Dermis blood vessel endothelial cell (primary cell): ENCODE measurements around the gene BICD1. TPM values are rescaled to one million over a fixed set of nuclear protein-coding genes. Genes with fewer than 3 reads are reported as not detected.
"Not testable (repeated sequence)": the region's sequence is repeated elsewhere in the genome, so short reads cannot be mapped to it uniquely, and the experiment has no call there.

Experiments
- DNase-seq: peaks from one replicate; pipeline ENCODE4 v3.0.0; 2010
- total RNA-seq: library from RNA; depleted of rRNA; stranded (reverse); fragments of >200 nt; gene quantifications from 2 replicates; pipeline ENCODE4 v1.2.3, GENCODE V29; 2014

Gene BICD1
- total RNA-seq: 14.8 and 15.0 TPM in 2 replicates

DNA sequence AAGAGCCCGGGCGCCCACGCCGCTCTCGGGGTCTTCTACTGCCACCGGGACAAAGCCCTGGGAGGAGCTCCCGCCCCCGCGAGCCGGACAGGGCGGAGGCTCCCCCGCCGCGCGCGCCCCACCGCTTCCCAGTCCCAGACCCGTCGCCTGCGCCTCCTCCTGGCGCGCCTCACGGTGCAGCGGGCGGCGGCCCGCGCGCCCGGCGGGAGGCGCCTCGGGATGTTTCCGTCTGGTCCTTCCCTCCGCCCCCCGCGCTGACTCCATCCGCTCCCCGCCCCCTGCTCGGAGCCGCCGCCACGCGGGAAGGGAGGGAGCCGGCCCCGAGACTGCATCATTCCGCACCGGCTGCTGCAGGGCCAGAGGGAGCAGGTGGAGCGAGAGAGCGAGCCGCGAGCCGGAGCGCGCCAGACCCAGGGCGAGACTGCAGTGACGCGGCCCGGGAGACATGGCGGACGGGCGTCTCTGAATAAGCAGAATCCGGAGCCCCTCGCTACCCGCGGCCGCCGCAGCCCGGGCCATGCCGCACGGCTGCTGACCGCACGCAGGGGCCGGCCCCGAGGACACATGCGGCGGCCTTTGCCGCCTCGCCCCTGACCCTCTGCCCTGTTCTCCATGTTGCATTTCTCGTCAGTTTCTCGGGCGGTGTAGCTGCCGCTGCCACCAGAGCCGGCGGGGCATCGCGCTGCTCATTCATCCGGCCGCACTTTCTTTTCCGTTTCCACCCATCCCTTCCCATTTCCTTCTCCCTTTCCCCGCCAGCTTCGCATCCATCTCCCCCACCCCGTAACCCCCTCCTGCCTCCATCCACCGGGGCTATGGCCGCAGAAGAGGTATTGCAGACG is at the start of gene BICD1:
TSS of gene BICD1 (plus strand) at position 331 of the 842 bp plus-strand sequence. CDS start at position 816, 485 bp downstream.
- peak; percentile 89 for DNase-seq

DNA sequence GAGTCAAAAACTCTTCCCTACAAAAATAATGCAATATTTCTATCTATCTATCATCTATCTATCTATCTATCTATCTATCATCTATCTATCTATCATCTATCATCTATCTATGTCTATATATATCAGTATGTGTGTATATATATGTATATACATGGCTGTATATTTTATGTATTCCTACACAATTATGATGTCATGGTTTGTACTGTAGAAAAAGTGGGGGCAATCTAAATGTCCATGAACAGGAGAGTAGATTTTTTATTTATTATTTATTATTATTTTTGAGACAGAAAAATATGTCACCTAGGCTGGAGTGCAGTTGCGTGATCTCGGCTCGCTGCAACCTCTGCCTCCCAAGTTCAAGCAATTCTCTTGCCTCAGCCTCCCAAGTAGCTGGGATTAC is 45.6 kb upstream of the BICD1 start:
- DNase-seq: no peak

DNA sequence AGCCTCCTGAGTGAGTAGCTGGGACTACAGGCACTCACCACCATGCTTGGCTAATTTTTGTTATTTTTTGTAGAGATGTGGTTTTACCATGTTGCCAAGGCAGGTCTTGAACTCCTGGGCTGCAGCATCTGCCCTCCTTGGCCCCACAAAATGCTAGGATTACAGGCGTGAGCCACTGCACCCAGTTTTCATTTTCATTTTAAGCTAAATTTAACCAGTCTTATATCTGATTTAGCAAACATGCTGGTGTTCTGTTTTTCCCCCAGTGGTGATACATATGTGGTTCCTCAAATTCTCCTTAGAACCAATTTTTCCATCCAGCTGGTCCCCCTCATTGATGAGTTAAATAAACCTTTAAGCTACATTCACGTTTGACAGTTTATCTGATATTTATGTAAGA is 43.8 kb upstream of the BICD1 start:
- no peak for DNase-seq

DNA sequence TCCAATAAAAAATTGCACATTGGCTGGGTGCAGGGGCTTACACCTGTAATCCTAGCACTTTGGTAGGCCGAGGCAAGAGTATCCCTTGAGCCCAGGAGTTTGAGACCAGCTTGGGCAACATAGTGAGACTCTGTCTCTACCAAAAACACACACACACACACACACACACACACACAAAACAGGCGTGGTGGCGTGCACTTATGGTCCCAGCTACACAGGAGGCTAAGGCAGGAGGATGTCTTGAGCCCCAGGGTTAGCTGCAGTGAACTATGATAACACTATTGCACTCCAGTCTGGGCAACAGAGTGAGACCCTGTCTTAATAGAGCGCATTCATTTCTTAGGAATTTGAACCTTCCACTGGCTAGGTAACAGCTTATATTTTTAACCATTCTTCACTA is 42.9 kb upstream of the BICD1 start:
- DNase-seq: no peak

DNA sequence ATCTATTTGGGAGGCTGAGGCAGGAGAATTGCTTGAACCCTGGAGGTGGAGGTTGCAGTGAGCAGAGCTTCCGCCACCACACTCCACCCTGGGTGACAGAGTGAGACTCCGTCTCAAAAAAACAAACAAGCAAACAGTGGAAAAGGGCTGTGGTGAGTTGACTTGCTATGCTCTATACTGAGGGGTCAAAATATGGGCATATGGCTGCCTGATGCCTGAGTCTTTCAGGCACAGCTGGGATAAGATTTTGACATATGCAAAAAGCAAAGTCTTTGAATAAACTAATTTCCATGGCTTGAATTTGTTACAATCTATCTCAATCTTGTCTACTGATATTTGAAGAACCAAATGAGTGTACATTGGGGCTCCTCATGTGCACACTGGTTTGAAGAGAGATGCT is 40.4 kb upstream of the BICD1 start:
- DNase-seq: no peak

DNA sequence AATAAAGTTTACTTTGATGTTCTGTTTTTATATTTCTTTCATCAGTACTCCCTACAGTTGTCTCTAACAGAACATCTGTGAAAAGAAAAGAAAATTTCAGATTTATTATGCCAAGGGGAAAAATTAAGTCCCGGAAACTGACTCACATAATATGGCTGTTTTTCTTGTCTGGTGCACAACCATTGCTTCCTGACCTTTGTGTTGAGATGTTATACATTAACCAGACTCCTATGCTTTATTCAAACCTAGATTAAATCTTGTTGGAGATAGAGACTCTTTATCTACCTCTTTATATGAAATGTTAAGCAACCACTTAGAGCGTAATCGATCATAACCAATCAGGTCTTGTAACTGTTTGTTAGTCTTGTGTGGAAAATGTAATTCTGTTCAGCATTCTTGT is 37.6 kb upstream of the BICD1 start:
- DNase-seq: peak; percentile 68

DNA sequence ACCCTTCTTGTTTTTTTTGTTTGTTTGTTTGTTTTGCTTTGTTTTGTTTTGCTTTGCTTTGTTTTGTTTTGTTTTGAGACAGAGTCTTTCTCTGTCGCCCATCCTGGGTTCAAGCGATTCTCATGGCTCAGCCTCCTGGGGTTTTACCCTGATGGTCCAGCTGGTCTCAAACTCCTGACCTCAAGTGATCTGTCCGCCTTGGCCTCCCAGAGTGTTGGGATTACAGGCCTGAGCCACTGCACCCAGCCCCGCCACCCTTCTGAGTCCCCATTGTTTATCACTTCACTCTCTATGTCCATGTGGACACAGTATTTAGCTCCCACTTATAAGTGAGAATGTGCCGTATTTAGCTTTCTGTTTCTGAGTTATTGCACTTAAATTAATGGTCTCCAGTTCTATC is 36.9 kb upstream of the BICD1 start:
- DNase-seq: no peak

DNA sequence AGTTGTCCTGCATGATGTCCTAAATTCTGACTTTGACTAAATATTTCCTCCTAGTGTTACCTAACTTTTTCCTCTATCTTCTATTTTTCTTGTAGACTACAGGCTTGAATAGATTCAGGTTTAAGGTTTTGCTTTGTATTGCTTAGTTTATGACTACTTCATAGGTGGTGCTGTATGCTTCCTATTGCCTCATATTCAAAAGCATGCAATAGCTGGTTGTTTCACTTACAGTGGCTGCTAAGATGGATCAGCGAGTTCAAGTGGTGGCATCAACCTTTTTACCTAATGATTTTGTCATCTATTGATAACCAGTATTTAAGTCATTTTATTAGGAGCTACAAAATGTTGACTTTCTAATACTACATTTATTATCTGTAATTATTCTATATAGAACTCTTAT is 36.3 kb upstream of the BICD1 start:
- DNase-seq: no peak

DNA sequence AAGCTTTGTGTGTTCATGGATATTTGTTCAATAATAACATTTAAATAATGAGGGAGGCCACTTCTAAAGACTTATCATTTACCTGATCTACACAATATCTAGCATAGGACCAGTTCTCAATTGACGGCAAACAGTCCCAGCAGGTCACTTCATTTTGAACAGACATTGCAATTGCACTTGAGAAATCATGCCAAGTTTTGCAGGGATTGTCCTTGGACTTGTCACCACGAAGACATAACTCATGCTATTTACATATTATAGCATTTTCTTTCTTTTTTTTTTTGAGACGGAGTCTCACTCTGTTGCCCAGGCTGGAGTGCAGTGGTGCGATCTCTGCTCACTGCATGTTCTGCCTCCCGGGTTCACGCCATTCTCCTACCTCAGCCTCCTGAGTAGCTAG is 34.5 kb upstream of the BICD1 start:
- no peak for DNase-seq

DNA sequence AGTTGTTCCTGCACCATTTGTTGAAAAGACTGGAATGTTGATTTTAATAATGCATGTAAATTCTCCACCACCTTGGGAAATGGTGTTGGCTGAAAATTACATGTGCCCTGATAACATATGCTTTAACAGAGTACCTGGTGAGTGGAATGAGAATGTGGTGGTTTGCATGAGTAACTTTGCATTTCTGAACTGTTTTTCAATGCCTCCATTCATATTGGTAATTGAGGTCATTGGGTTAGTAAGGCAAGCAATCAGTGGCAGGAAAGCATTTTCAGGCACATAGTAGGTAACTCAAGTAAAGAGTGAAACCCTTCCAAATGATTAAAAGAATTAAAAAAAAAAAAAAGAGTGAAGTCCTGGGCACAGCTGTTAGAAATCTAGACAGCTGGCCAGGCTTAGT is 32.2 kb upstream of the BICD1 start:
- DNase-seq: no peak

DNA sequence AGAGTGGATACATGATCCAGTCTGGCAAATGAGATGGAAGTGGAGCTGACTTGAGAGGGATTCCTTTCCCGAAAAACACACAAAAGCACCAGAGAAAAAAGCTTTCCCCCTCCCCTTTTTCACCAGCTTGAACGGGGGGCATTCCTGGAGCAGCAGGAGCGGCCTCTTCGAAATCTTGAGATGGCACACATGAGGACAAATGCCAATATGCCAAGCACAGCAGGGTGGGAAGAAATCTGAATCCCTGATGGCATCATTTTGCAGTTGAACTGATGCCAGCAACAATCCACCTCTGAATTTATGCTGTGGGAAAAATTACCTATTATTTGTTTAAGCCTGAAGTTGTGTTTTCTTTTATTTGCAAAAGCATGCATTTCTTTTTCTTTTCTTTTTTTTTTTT is 29.7 kb upstream of the BICD1 start:
- no peak for DNase-seq

DNA sequence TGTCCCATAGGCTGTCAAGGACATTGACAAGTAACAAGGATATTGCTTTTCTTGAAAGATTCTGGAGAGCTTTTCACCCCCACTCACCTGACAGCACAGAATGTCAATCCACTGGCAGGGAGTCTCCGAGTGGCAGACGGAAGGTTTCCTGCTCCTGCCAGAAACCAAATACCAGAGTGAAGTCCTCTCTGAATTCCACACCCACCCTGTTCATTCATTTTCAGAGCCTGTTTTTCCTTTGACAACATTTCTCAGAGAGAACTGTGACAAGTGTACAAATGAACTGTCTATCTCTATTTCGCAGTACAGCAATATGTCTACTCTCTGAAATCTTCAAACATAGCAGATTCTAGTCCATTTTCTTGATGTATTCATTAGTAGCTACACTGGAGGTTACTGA is 26.2 kb upstream of the BICD1 start:
- DNase-seq: no peak

DNA sequence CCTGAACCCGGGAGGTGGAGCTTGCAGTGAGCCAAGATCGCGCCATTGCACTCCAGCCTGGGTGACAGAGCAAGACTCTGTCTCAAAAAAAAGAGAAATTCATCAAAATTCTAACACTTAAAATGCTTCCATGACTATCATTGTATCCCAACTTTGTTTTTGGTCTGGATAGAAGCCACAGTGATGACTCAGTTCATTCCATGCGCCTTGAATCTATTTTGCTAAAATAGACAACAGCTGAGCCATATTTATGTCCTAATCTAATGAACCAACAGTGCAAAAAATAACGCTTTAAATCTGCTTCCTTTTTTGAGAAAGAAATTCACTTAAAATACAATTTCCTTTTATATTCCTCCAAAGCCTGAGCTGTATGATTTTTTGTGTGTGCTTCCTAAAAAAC is 23.2 kb upstream of the BICD1 start:
- DNase-seq: no peak

DNA sequence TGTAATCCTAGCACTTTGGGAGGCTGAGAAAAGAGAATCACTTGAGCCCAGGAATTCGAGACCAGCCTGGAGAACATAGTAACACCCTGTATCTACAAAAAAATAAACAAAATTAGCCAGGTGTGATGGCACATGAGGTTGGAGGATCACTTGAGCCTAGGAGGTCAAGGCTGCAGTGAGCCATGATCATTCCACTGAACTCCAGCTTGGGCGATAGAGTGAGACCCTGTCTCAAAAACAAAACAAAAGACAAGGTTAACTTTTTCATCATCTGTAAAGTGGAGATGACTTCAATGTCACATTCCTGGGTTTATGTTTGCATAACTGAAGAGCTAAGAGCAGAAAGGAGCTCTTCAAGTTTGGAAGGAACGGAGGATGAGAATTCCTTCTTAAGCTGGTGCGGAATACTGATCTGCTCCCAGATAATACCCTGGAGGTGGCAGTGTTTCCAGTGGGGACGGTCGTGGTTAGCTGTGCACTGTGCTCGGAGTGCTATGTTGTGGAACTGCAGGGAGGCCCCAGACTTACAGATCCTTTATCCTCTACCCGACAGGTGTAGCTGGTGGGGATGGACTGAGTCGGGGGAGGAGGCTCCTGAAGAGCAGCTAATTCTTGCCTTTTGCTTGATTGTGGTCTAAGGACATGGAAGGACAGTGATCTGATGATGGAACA is 22.5 kb upstream of the BICD1 start:
- DNase-seq: no peak

DNA sequence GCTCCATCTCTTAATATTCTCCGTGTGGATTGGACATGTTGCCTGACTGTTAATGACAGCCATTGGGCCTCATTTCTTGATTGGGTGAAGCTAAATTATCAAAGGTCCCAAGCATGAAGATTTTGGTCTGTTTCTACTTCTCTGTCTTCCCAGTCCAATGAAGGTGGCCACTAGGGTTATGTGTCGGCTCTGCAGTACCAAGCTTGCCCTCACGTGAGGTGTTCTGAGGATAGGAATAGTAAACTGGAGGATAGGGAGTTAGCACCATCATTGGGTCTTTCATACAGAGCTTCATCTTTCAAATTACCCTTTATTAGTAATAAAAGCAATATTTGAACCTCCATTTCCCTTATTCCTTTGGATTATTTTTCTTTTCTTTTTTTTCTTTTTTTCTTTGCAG is 21.9 kb upstream of the BICD1 start:
- no peak for DNase-seq

DNA sequence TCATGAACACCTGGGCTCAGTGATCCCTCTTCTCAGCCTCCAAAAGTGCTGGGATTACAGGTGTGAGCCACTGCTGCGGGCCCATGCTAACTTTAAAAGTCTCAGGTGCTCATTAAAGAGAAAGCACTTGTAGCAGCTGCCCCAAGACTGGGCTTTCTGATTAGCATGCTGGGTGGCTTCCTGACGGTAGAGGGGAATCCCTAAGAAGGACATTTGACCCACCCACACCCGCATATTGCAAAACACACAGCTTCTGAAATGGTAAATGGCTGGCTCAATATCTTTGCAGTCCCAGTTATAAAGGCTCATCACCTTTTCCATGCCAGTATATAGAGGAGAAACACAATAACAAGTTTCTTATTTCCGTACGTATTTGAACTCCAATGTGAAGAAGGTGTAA is 19.3 kb upstream of the BICD1 start:
- no peak for DNase-seq

DNA sequence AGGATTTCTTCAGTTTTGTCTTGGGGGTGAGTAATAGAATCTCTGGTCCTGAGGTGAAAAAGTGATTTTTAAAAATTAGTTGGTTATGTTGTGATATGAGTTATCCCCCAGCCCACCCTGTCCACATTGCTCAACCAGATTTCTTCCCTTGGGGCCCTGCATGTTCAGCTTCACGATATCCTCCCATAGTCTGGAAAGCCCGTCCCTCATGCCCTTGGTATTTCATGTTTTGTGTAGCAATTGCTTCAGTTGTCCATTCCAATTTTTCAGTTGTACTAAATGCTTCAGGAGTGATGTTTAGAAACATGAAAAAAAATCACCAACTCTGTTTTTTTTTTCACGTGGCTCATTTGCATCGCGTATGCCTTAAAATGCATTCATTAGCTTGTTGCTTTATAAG is 17.5 kb upstream of the BICD1 start:
- no peak for DNase-seq

DNA sequence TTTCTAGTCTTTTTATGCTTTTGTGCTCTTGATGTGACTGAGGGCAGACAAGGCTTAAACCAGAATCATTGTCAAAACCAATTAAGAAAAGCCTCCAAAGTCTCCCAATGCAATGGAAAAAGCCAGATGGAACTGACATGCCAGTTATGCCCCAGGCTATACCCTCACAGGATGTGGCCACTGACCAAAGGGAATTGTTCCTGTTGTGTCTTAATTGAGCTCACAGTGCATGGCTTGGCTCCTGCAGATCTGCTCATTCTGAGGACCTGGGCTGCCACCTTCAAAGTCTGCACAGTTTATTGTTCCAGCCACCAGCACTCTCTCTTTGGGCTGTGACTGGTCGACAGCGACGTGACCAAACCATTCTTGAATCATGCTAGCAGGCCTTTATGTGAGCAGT is 17.1 kb upstream of the BICD1 start:
- no peak for DNase-seq

DNA sequence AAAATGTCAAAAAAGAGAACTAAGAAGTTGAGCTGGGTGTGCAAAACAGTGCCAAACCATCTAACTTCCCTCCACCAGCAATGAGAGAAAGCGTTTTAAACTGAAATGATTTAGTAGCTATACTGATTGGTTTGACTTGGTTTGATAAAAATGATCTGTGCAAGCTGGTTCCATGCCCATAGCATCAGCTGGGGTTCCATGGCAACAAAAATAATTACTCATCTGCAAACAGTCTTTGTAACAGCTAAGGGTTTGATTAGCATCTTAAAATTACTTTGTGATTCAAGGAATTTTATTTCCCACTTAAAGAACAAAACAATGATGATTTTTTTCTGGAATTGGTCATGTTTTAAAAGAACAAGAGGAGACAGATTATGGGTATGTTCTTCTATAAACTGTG is 15.0 kb upstream of the BICD1 start:
- no peak for DNase-seq

DNA sequence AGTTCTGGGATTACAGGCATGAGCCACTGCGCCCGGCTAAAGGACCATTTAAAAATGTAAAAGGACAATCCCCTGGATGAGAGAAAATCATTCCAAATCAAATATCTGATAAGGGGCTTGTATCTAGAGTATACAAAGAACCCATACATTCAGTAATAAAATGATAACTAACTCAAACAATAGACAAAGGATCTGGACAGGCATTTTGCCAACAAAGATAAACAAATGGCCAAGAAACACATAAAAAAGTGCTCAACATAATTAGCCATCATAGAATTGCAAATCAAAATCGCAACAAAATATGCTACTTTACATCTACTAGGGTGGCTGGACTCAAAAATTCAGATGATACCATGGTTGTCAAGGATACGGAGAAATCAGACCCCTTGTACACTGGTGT is 8.5 kb upstream of the BICD1 start:
- DNase-seq: peak; percentile 56

DNA sequence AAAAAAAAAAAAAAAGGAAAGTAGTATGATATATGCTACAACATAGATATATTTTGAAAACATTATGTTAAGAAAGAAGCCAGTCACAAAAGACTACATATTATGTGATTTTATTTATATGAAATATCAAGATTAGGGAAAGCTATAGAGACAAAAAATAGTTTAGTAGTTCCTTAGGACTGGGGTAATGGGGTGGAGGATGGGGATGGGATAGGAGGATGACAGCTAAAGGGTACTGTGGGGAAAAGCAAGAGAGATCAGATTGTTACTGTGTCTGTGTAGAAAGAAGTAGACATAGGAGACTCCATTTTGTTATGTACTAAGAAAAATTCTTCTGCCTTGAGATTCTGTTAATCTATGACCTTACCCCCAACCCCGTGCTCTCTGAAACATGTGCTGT is 7.4 kb upstream of the BICD1 start:
- DNase-seq: not testable (repeated sequence)

DNA sequence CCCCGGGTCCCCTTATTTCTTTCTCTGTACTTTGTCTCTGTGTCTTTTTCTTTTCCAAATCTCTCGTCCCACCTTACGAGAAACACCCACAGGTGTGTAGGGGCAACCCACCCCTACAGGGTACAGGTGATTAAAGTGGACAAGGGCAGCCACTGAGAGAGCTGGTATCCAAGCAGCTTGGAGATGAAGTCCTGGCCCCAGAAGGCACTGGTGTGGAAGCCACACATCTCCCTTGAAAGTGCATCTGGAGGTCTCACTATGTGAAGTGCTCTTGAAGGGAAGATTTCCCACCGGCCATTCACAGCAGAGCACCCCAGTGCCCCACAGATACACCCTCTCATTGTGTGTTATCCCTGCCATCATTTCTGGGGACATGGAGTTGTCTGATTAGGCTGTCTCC is 6.3 kb upstream of the BICD1 start:
- no peak for DNase-seq

DNA sequence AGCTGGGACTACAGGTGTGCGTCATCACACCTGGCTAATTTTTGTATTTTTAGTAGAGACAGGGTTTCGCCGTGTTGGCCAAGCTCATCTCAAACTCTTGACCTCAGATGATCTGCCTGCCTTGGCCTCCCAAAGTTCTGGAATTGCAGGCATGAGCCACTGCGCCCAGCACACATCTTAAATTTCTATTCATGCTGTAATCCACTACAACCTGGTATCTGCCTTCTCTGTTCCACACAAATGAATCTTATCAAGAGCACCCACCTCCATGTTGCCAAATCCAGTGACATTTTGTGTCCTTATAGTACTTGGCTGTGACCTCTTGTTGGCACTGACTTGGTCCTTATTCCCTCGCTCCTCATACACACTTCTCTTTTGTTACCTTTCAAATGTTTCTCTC is 5.8 kb upstream of the BICD1 start:
- no peak for DNase-seq

DNA sequence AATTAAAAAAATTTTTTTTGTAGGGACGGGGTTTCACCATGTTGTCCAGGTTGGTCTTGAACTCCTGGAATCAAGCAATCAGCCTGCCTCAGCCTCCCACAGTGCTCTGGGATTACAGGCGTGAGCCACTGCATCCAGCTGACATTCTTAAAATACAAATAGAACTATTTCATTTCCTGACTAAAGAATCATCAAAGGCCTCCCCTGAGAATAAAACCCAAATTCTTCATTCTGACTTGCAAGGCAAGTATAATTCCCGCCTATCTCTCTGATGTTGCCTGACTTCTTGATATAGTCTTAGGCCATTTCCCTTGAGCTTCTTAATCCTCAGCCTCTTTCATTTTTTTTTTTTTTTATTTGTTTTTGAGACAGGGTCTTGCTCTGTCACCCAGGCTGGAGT is 4.4 kb upstream of the BICD1 start:
- no peak for DNase-seq
